ENCODE results near the gene CCDC82.

CCDC82 gene

DNA sequence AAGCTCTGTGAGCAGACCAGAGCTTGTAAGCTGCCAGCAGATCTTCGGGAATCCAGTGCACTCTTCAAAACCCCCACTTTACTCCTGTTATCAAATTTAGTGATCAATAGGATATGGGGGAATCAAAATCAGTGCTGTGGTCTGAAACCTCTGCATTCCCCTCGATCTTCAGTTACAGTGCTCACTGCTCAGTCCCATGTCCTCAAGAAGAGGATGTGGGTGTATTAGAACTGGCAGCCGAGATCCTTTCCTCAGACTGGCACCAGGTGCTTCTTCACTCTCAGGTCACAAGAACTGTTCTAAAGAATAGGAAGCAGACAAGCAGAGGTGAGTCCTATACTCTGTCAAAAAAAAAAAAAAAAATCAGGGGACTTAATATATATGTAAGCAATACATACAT lies 31.4 kb downstream of the CCDC82 start:
- no peak overlapping the region for H3K4me3 ChIP-seq (ENCODE audit: low read depth in 1 of 2, low read length in 1 of 2)
- H3K9me3 ChIP-seq = no peaks in the 10 kb centered on the region
- H3K27me3 ChIP-seq = no peaks in the 10 kb centered on the region
- TF ChIP-seq, protein P1, sequence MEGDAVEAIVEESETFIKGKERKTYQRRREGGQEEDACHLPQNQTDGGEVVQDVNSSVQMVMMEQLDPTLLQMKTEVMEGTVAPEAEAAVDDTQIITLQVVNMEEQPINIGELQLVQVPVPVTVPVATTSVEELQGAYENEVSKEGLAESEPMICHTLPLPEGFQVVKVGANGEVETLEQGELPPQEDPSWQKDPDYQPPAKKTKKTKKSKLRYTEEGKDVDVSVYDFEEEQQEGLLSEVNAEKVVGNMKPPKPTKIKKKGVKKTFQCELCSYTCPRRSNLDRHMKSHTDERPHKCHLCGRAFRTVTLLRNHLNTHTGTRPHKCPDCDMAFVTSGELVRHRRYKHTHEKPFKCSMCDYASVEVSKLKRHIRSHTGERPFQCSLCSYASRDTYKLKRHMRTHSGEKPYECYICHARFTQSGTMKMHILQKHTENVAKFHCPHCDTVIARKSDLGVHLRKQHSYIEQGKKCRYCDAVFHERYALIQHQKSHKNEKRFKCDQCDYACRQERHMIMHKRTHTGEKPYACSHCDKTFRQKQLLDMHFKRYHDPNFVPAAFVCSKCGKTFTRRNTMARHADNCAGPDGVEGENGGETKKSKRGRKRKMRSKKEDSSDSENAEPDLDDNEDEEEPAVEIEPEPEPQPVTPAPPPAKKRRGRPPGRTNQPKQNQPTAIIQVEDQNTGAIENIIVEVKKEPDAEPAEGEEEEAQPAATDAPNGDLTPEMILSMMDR (IDR thresholded peaks at IDR 0.05) = no peak
- H3K4me1 ChIP-seq (ENCODE audit: control insufficient read depth in 1 of 2, insufficient read depth in 1 of 2, low read depth in 1 of 2, low read length in 1 of 2) = no peaks in the 10 kb centered on the region
- H3K27ac ChIP-seq = no peak overlapping the region
- peaks cover 52% of the 10 kb centered on the region for H3K36me3 ChIP-seq

DNA sequence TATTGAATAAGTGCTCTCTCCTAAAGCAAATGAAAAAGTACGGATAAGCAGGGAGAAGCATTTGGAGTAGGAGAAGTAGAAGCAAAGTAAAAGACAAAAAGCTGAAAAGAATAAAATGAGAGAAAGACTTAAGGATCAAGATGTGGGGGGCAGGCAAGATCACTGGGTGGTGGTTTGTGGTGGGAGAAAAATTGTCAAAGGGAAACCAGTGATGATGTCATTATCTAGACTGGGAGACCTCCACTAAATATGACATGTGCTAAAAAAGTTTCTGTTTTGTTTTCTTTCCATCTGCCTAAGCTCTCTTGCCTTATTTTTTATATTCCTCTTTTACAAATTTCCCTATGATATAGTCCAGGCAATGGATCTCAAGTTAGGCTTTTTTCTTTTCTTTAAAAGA lies 31.9 kb downstream of the CCDC82 start:
- Histone ChIP-seq H3K36me3 (peaks cover 50% of the 10 kb centered on the region), H3K27me3 (no peaks in the 10 kb centered on the region), H3K4me3 (ENCODE audit: low read depth in 1 of 2, low read length in 1 of 2) (no peak overlapping the region), H3K4me1 (ENCODE audit: control insufficient read depth in 1 of 2, insufficient read depth in 1 of 2, low read depth in 1 of 2, low read length in 1 of 2) (no peaks in the 10 kb centered on the region), H3K9me3 (no peaks in the 10 kb centered on the region), H3K27ac (no peak overlapping the region)
- TF ChIP-seq, protein P1 (IDR thresholded peaks at IDR 0.05) = no peak

DNA sequence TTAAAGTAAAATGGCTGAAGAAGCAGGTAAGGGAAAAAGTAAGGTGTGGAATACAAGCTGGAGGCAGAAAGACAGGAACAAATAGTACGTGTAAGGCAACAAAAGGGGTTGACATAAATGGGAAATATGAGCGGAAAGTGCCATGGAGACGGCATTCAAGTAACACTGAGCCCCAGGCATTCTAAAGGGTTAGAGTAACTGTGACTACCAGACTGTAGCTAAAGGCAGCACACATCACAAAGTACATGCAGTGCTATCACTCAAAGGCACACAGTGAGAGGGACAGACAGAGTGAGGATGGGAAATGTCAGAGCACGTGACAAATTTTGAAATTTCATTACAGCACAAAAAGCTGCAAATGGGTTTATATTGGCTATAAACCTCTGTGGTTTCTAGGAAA lies 32.9 kb downstream of the CCDC82 start:
- Histone ChIP-seq H3K27ac (no peak overlapping the region), H3K4me3 (ENCODE audit: low read depth in 1 of 2, low read length in 1 of 2) (no peak overlapping the region), H3K9me3 (no peaks in the 10 kb centered on the region), H3K36me3 (peaks cover 57% of the 10 kb centered on the region), H3K27me3 (no peaks in the 10 kb centered on the region), H3K4me1 (ENCODE audit: control insufficient read depth in 1 of 2, insufficient read depth in 1 of 2, low read depth in 1 of 2, low read length in 1 of 2) (no peaks in the 10 kb centered on the region)
- TF ChIP-seq, protein P1 (IDR thresholded peaks at IDR 0.05) = no peak

DNA sequence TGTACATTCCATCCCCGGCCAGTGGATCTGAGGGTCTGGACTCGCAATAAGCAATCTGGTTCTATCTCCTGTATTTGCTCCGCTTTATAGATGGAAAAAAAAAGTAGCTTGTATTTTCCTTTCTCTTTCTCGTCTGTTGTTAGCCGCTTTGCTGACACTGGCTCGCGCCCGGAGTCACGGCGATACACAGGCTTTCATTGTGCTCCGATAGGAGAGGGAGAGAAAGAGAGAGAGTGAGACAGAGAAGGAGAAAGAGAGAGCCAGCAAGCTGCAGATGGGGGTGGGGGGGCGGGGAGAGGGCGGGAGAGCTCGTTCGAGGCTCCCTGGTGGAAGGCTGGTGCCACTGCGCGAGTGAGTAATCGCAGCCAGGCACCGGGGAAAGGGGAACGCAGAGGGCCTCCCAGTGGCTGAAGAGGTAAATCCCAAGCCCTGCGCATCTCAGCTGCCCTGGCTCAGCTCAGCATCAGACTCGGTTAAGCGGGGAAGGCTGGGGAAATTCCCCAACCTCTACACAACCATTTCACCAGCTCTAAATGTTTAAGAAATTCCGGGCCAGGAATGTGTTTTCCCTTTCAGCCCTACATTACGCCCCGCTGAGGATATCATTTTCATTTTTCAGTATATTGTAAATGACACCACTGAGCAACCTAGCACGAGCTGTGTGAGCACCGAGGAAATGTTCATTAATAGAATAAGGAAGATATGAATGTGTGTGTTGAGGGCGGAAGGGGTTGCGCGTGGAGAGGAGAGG lies 46.6 kb downstream of the CCDC82 start, which contains the start of gene MAML2:
TSS of gene MAML2 (minus strand) at position 235 of the 751 bp plus-strand sequence. CDS start 1,300 bp downstream, outside the sequence.
- peak within 1 kb of the TSS; percentile 36 for H3K27ac ChIP-seq
- TF ChIP-seq, protein P1 (IDR thresholded peaks at IDR 0.05) = peak; percentile 99

GRCh38 chr11:96342014-96342960 lies 47.4 kb downstream of the CCDC82 start:
- peaks cover 9% of the 10 kb centered on the region for H3K27me3 ChIP-seq
- TF ChIP-seq, protein P1 (IDR thresholded peaks at IDR 0.05) = peak; percentile 3
- no peaks in the 10 kb centered on the region for H3K36me3 ChIP-seq
- no peaks in the 10 kb centered on the region for H3K9me3 ChIP-seq
- peaks cover 16 to 33% of the 10 kb centered on the region in 2 experiments for H3K4me1 ChIP-seq (ENCODE audit: control insufficient read depth in 1 of 2, insufficient read depth in 1 of 2, low read depth in 1 of 2, low read length in 1 of 2)
- H3K4me3 ChIP-seq (ENCODE audit: low read depth in 1 of 2, low read length in 1 of 2) = peak overlapping the region; percentile 69 to 74
- H3K27ac ChIP-seq = peak overlapping the region; percentile 36

More for the DNA sequence above, 46.6 kb downstream of the CCDC82 start, which contains the start of gene MAML2:
- Histone ChIP-seq H3K9me3 (no peaks in the 10 kb centered on the region), H3K36me3 (no peaks in the 10 kb centered on the region), H3K4me3 (ENCODE audit: low read depth in 1 of 2, low read length in 1 of 2) (peak within 1 kb of the TSS; percentile 69 to 74), H3K4me1 (ENCODE audit: control insufficient read depth in 1 of 2, insufficient read depth in 1 of 2, low read depth in 1 of 2, low read length in 1 of 2) (peaks cover 16 to 33% of the 10 kb centered on the region in 2 experiments), H3K27me3 (peaks cover 9% of the 10 kb centered on the region)
